Nephron (organoid): Measurements from ENCODE around the gene P2RY6.
A peak's percentile ranks its signal among the peaks of the same experiment; 100 is the strongest.

Source experiments
- H3K27ac Mint-ChIP-seq, 3 experiments: 2 replicates each; pipeline ENCODE4 v1.8.0; 2020; ENCODE audit warnings: mixed read lengths in 3 of 3, mild to moderate bottlenecking in 2 of 3, moderate library complexity in 1 of 3
- H3K27me3 Mint-ChIP-seq: 2 replicates; pipeline ENCODE4 v1.8.0; 2021; ENCODE audit warnings: low read depth, mild to moderate bottlenecking, moderate library complexity, mixed read lengths
- H3K36me3 Mint-ChIP-seq: 2 replicates; pipeline ENCODE4 v1.8.0; 2020; ENCODE audit warnings: low read depth, mixed read lengths
- H3K4me1 Mint-ChIP-seq: 2 replicates; pipeline ENCODE4 v1.8.0; 2020; ENCODE audit warnings: mixed read lengths
- H3K4me3 Mint-ChIP-seq, 3 experiments: 2 replicates each; pipeline ENCODE4 v1.8.0; 2020; ENCODE audit warnings: mild to moderate bottlenecking in 3 of 3, mixed read lengths in 3 of 3, moderate library complexity in 2 of 3
- H3K9me3 Mint-ChIP-seq: 2 replicates; pipeline ENCODE4 v1.8.0; 2020; ENCODE audit warnings: mixed read lengths
- CTCF ChIP-seq, 3 experiments: fragments of 200-600 bp; sonication (generic); IDR thresholded peaks; one replicate each; pipeline ENCODE4 v1.5.0; 2021; ENCODE audit warnings: antibody characterized with exemption in 3 of 3; ENCODE audit not compliant: unreplicated experiment in 3 of 3

The P2RY6 gene

GRCh38 chr11:73311394-73311869 lies 39.3 kb downstream of the P2RY6 start:
- Mint-ChIP-seq H3K27me3 (no peaks in the 10 kb centered on the region), H3K4me1 (peaks cover 72% of the 10 kb centered on the region), H3K9me3 (no peaks in the 10 kb centered on the region), H3K27ac (peak overlapping the region; percentile 89 to 97 (median 96)), H3K36me3 (peaks cover 10% of the 10 kb centered on the region), H3K4me3 (peak overlapping the region; percentile 84 to 92 (median 85))
- TF ChIP-seq CTCF (IDR thresholded peaks at IDR 0.05; ENCODE audit: unreplicated experiment in 3 of 3): no peak

- Mint-ChIP-seq H3K9me3 (no peaks in the 10 kb centered on the region), H3K36me3 (peaks cover 13% of the 10 kb centered on the region), H3K27ac (peak overlapping the region; percentile 89 to 97 (median 96)), H3K4me1 (peaks cover 69% of the 10 kb centered on the region), H3K27me3 (no peaks in the 10 kb centered on the region), H3K4me3 (peak overlapping the region; percentile 84 to 92 (median 85))
- no peak for TF ChIP-seq CTCF (IDR thresholded peaks at IDR 0.05; ENCODE audit: unreplicated experiment in 3 of 3)
These were observed 39.9 kb downstream of the P2RY6 start for GRCh38 chr11:73312036-73312435.

- TF ChIP-seq CTCF (IDR thresholded peaks at IDR 0.05; ENCODE audit: unreplicated experiment in 3 of 3): no peak
- Mint-ChIP-seq H3K4me1 (peaks cover 65% of the 10 kb centered on the region), H3K27me3 (no peaks in the 10 kb centered on the region), H3K9me3 (no peaks in the 10 kb centered on the region), H3K36me3 (peaks cover 13% of the 10 kb centered on the region), H3K27ac (peak overlapping the region; percentile 89 to 97 (median 96)), H3K4me3 (peak overlapping the region; percentile 84 to 92 (median 85))
These were observed 40.8 kb downstream of the P2RY6 start for GRCh38 chr11:73312851-73313327.

GRCh38 chr11:73313652-73314051 lies 41.5 kb downstream of the P2RY6 start:
- H3K27ac Mint-ChIP-seq: peak overlapping the region; percentile 89 to 97 (median 96)
- H3K36me3 Mint-ChIP-seq: peaks cover 17% of the 10 kb centered on the region
- H3K27me3 Mint-ChIP-seq: no peaks in the 10 kb centered on the region
- peak overlapping the region; percentile 84 to 92 (median 85) for H3K4me3 Mint-ChIP-seq
- H3K4me1 Mint-ChIP-seq: peaks cover 73% of the 10 kb centered on the region
- no peak for TF ChIP-seq CTCF (IDR thresholded peaks at IDR 0.05; ENCODE audit: unreplicated experiment in 3 of 3)
- no peaks in the 10 kb centered on the region for H3K9me3 Mint-ChIP-seq

DNA sequence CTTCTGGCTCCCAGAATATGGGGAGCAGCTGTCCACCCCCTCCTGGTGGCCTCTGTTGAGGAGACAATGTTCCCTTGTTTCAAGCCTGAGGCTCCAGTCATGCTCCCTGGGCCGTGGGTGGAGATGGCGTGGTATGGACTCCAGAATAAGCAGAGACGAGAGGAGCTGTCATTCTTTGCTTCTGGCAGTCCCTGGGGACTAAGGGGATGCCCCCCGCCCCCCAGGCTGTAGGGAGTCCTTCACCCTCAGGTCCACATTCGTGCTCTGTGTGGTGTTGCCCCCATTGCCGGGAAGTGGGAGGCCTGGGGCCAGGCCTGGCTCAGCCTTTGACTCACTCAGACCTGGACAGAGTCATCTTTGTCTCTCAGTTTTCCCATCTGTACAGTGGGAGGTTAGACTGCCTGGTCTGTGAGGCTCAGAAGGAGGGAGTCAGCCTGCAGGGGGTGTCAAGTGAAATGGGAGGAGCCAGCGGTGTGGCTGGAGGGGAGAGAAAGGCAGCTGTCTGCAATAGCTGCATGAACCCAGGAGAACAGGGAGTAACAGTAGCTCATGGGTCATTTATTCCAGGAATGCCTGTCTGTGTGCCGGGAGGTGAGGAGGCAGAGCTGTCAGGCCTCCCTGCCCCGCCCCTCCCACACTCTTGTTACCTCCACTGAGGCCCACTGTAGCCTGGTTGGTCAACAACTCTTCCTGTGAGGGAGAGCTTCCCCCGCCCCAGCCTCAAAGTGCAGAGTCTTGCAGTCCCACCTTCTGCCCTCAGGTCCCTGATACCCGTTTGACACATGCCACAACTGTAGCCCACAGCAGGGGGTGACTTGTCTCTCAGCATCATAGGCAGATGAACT lies 42.2 kb downstream of the P2RY6 start:
- TF ChIP-seq CTCF (IDR thresholded peaks at IDR 0.05; ENCODE audit: unreplicated experiment in 3 of 3): no peak
- H3K27ac Mint-ChIP-seq: peak overlapping the region; percentile 89 to 97 (median 96)
- no peaks in the 10 kb centered on the region for H3K27me3 Mint-ChIP-seq
- peak overlapping the region; percentile 84 to 92 (median 85) for H3K4me3 Mint-ChIP-seq
- H3K36me3 Mint-ChIP-seq: peaks cover 21% of the 10 kb centered on the region
- H3K4me1 Mint-ChIP-seq: peaks cover 77% of the 10 kb centered on the region
- H3K9me3 Mint-ChIP-seq: no peaks in the 10 kb centered on the region
